HL-60/S4 treated with retinoic acid at 250 ng/mL for 4 days and 3 days (cell line): ENCODE results near the gene MICALL2.

Experiments used
- in situ Hi-C: fragments of 300-500 bp; cut with MboI; formaldehyde crosslinking; loops from 2 replicates; pipeline ENCODE4 v1.7.0; 2022; ENCODE audit warnings: low sequenced_read_pairs

The MICALL2 gene

GRCh38 chr7:1434891-1435670 lies 24.2 kb downstream of the MICALL2 start:
- in situ Hi-C loops = no loop called here

GRCh38 chr7:1434165-1434718 lies 25.0 kb downstream of the MICALL2 start:
- in situ Hi-C loops = no loop called here

GRCh38 chr7:1433128-1433920 lies 25.9 kb downstream of the MICALL2 start:
- in situ Hi-C loops = no loop called here

- in situ Hi-C loops = no loop called here
Observed at GRCh38 chr7:1432411-1433082, 26.7 kb downstream of the MICALL2 start.

- in situ Hi-C loops = no loop called here
Observed at GRCh38 chr7:1431634-1432380, 27.5 kb downstream of the MICALL2 start.

DNA sequence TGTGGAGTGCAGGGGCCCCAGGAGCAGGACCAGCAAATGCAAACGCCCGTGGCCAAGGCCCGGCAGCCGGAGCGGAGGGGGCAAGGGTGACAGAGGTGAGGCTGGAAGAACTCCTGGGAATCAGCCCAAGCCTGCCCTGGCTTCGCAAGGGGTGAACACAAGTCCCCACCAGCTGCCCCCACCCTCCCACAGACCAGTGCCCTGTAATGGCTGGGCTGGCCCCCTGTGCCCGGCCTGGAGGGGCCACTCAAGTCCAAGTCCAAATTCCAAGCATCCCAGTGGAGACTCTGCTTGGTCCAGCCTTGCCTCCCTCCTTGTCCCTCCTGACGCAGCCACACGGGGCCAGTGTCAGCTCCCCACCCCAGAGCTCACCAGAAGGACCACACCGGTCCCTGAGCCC lies 28.0 kb downstream of the MICALL2 start:
- in situ Hi-C loops = no loop called here

- in situ Hi-C loops = no loop called here
Observed at GRCh38 chr7:1430056-1430845, 29.0 kb downstream of the MICALL2 start.

DNA sequence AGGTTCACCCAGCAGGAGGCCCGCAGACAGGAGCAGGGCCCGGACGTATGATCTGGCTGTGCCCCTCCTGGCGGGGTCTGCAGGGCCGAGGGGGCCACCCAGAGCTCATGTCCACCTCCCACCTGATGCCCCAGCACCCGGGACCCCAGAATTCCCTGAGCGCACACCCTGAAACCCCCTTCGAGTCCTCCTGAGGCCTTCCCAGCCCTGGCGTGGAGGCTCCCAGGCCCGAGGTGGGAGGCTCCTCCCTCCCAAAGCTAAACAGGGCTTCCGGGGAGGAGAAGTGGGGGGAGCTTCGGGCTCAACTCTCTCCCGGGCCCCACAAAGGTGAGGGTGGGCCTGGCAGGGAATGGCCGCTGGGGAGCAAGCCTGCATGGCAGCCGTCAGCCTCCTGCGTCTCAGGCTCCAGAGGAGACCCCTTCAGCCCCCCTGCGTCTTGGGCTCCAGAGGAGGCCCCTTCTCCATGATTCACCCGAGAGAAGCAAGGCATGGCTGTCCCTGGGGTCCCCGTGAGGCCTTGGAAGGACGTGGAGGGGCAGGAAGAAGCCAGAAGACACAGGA lies 30.2 kb downstream of the MICALL2 start:
- in situ Hi-C loops = no loop called here

- in situ Hi-C loops = no loop called here
Observed at GRCh38 chr7:1427064-1427657, 32.1 kb downstream of the MICALL2 start.

GRCh38 chr7:1426474-1426873 lies 32.8 kb downstream of the MICALL2 start:
- in situ Hi-C loops = no loop called here

DNA sequence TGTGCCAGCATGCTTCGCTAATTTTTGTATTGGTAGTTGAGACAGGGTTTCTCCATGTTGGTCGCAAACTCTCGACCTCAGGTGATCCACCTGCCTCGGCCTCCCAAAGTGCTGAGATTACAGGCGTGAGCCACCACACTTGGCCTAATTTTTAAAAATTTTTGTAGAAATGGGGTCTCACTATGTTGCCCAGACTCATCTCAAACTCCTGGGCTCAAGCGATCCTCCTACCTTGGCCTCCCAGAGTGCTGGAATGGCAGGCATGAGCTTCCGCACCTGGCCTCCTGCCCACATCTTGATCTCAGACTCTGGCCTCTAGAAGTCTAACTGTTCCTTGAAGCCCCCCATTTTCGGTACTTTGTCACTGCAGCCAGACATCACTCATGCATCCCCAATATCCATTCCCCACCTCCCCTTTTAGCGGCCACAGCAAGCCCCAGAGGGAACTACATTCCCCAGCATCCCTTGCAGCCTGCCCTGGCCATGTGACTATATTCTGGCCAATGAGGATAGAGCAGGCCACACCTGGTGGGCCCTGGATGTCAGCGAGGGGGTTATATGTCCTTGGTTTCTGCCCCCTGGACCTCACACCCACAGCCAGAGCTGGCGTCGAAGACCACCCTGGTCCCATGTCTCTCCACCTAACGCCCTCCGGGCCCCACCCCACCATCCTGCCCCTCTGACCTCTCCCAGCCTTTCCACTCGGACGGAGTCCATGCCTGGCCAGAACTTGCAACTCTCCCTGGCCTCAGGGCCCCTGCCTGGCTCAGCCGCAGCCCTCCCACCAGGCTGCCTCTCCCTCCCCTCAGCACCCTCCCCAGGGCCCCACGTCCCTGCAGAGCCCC lies 33.8 kb downstream of the MICALL2 start:
- in situ Hi-C loops = no loop called here

GRCh38 chr7:1424041-1424440 lies 35.2 kb downstream of the MICALL2 start:
- in situ Hi-C loops = no loop called here

DNA sequence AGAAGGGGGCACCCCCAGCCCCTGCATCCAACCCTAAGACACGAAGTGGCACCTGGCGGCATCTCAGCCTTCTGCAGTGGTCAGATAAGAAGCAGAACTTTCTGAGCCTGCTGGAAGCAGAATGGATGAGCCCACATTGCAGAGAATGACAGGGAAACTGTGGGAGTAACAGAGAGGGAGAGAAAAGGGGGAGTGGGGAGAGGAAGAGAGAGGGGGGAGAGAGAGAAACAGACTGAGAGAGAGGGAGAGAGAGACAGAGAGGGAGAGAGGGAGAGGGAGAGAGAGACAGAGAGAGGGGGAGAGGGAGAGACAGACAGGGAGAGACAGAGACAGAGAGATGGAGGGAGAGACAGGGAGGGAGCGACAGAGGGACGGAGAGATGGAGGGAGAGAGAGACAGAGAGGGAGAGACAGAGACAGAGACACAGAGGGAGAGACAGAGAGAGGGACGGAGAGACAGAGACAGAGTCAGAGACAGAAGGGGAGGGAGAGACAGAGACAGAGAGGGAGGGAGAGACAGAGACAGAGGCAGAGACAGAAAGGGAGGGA lies 35.9 kb downstream of the MICALL2 start:
- in situ Hi-C loops = no loop called here

DNA sequence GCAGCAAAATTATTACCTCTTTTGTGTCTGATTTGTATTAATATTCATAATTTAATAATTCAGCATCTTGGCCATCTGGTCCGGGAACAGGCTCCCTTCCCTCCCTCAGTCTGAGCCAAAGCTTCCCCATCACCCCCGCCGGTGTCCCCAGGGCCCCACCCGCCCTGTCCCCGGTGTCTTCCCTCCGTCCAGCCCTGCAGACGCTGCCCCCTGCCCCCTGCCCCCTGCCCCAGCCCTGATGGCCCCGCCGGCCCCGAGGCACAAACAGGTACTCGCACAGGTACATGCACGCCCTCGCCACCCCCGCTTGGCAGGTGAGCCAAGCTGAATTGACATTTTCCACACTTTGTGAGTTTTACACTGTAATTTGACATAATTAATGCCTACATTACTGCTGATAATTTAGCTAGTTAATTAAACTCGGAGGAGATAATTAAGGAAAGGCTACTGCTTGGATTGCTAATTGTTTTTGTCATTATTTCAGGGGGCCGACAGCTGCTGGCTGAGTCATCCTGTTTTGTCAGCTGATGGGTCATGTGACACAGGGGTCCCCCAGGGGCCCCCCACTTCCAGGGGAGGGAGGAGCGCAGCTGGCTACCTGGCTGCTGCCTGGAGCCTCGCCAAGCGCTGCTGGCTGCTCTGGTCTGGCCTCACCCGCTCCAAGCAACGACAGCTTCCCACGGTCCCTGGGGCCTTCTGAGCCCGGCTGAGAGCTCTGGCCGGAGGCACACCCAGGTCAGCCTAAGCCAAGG lies 36.6 kb downstream of the MICALL2 start:
- in situ Hi-C loops = no loop called here

DNA sequence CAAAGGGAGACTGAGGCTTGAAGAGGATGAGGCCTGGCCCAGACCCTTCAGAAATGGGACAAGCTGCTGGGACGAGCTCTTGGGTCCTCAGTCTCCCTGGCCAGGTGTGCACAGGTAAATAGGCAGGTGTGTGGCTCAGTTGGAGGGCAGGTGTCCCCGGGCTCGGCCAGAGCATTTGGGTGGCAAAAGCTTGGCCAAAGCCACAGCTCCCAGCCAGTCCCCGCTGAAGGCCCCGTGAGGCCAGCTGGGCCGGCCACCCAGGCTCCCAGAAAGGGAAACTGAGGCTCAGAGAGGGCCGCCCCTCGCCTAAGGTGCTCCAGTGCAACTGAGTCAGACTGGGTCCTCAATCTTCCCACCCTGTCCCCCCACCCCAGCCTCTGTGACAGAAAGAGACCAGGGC lies 37.3 kb downstream of the MICALL2 start:
- in situ Hi-C loops = no loop called here

- in situ Hi-C loops = no loop called here
Observed at GRCh38 chr7:1421020-1421790, 38.1 kb downstream of the MICALL2 start.

DNA sequence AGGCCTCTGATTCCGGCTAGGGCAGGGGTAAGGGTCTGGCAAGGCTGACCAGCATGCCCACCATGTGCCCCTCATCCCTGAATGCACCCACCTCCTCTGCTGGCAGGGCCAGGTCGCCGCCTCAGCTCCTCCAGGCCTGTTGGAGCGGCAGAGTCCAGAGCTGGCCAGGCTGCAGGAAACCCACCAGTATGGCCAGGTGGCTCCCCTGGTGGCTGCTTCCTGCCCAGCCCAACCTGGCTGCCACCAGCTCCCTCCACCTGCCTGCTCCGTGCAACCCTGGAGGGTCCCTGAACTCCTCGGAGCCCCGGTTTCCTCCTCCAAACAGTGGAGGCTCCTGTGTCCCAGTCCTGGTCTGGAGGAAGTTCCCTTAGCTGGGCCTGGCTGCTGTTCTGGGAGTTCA lies 39.6 kb downstream of the MICALL2 start:
- in situ Hi-C loops = no loop called here
